HL-60 (cell line): ENCODE measurements around the gene UNC93A.

Experiments used
- POLR2AphosphoS5 ChIP-seq: IDR thresholded peaks from 2 replicates; pipeline ENCODE4 v1.6.1; 2012; ENCODE audit warnings: low read depth
- TF ChIP-seq, protein P1 (sequence below): IDR thresholded peaks from one replicate; pipeline ENCODE4 v1.5.1; 2011; ENCODE audit warnings: low read length, control low read depth, inconsistent platforms; ENCODE audit not compliant: insufficient read depth
- TF ChIP-seq, protein P2 (sequence below): IDR thresholded peaks from 2 replicates; pipeline ENCODE4 v1.6.1; 2012; ENCODE audit warnings: low read depth; ENCODE audit not compliant: insufficient replicate concordance

DNA sequence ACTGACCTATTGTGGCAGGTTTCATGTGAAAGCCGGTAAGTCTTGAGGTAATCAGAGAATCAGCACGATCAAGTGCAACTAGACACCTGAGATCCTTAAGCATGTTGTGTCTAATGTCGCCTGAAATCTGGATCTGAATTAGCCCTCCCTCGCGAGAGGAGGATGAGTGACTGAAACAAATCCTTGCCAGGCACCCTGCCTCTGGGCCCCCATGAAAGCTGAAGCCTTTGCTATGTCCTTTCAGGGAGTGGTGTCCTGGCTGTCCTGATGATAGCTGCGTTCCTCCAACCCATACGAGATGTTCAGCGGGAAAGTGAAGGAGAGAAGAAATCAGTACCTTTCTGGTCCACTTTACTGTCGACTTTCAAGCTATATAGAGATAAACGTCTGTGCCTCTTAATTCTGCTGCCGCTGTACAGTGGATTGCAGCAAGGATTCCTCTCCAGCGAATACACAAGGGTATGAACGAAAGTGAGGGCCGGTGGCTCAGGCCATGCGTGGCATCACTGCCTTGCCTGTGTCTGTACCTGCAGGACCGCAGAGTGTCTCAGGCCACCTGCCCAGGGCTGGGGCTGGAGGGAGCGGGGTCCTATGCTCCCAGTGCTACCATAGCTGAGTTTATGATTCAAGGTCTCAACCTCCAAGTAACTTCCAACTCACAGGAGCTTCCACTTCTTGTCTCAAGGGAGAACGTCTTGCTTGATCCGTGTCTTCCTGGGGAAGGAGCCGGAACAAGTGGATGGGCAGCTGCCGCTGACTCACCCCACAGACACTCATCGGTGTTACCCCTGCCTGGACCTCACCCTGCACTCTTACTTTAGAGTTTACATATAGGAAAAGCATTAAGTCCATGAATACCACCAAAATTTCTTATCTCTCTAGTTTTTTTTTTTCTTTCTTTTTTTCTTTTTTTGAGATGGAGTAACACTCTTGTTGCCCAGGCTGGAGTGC, 12.8 kb downstream of the UNC93A start:
- TF ChIP-seq, protein P1, sequence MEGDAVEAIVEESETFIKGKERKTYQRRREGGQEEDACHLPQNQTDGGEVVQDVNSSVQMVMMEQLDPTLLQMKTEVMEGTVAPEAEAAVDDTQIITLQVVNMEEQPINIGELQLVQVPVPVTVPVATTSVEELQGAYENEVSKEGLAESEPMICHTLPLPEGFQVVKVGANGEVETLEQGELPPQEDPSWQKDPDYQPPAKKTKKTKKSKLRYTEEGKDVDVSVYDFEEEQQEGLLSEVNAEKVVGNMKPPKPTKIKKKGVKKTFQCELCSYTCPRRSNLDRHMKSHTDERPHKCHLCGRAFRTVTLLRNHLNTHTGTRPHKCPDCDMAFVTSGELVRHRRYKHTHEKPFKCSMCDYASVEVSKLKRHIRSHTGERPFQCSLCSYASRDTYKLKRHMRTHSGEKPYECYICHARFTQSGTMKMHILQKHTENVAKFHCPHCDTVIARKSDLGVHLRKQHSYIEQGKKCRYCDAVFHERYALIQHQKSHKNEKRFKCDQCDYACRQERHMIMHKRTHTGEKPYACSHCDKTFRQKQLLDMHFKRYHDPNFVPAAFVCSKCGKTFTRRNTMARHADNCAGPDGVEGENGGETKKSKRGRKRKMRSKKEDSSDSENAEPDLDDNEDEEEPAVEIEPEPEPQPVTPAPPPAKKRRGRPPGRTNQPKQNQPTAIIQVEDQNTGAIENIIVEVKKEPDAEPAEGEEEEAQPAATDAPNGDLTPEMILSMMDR = no peak
- TF ChIP-seq POLR2AphosphoS5 = no peak
- TF ChIP-seq, protein P2, sequence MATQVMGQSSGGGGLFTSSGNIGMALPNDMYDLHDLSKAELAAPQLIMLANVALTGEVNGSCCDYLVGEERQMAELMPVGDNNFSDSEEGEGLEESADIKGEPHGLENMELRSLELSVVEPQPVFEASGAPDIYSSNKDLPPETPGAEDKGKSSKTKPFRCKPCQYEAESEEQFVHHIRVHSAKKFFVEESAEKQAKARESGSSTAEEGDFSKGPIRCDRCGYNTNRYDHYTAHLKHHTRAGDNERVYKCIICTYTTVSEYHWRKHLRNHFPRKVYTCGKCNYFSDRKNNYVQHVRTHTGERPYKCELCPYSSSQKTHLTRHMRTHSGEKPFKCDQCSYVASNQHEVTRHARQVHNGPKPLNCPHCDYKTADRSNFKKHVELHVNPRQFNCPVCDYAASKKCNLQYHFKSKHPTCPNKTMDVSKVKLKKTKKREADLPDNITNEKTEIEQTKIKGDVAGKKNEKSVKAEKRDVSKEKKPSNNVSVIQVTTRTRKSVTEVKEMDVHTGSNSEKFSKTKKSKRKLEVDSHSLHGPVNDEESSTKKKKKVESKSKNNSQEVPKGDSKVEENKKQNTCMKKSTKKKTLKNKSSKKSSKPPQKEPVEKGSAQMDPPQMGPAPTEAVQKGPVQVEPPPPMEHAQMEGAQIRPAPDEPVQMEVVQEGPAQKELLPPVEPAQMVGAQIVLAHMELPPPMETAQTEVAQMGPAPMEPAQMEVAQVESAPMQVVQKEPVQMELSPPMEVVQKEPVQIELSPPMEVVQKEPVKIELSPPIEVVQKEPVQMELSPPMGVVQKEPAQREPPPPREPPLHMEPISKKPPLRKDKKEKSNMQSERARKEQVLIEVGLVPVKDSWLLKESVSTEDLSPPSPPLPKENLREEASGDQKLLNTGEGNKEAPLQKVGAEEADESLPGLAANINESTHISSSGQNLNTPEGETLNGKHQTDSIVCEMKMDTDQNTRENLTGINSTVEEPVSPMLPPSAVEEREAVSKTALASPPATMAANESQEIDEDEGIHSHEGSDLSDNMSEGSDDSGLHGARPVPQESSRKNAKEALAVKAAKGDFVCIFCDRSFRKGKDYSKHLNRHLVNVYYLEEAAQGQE = no peak
